PC-9 (cell line): ENCODE measurements around the gene PWWP2B. TPM values are rescaled to one million over a fixed set of nuclear protein-coding genes. Genes with fewer than 3 reads are reported as not detected.

ENCODE experiments used
- BruUV-seq: library from RNA; stranded (reverse); fragments of 400-500 nt; replicated peaks from 2 replicates; lab custom pipeline; 2021; lab: Mats Ljungman, UMichigan
- CTCF ChIA-PET: fragments of 300-600 bp; sonication (Branson Sonifier 250); formaldehyde crosslinking; loops from one replicate; lab custom pipeline; 2022; ENCODE audit warnings: antibody characterized with exemption; lab: Charles Lee
- POLR2A ChIA-PET: fragments of 300-600 bp; sonication (Branson Sonifier 250); formaldehyde crosslinking; loops from one replicate; lab custom pipeline; 2022; ENCODE audit warnings: antibody characterized with exemption; ENCODE audit not compliant: unreplicated experiment; lab: Charles Lee
- DNase-seq, 2 experiments: peaks; one replicate each; pipeline versions ENCODE4 v3.0.0 to v3.0.0-alpha.2; 2015 to 2022; ENCODE audit warnings: mixed read lengths in 1 of 2
- H2AFZ ChIP-seq: fragments of 200-600 bp; sonication (generic); 2 replicates; pipeline ENCODE4 v1.8.1; 2017; ENCODE audit warnings: antibody characterized with exemption
- H3F3A ChIP-seq: fragments of 200-600 bp; sonication (generic); 2 replicates; pipeline ENCODE4 v1.8.1; 2017; ENCODE audit warnings: antibody characterized with exemption, mild to moderate bottlenecking, low read depth; ENCODE audit not compliant: insufficient read depth
- H3K27ac ChIP-seq: fragments of 200-600 bp; sonication (generic); 2 replicates; pipeline ENCODE4 v1.6.1; 2016; ENCODE audit warnings: mixed run types
- H3K27me3 ChIP-seq: fragments of 200-600 bp; sonication (generic); 2 replicates; pipeline ENCODE4 v1.6.1; 2016; ENCODE audit warnings: low read depth, mixed run types; ENCODE audit not compliant: insufficient read depth
- H3K36me3 ChIP-seq: fragments of 200-600 bp; sonication (generic); 2 replicates; pipeline ENCODE4 v1.6.1; 2016; ENCODE audit warnings: low read depth, mixed run types
- H3K4me1 ChIP-seq: fragments of 200-600 bp; sonication (generic); replicated peaks from 2 replicates; pipeline ENCODE4 v1.6.1; 2016; ENCODE audit warnings: mixed run types; ENCODE audit not compliant: insufficient read depth
- H3K4me2 ChIP-seq: fragments of 200-600 bp; sonication (generic); 2 replicates; pipeline ENCODE4 v1.6.1; 2017; ENCODE audit warnings: mixed run types
- H3K4me3 ChIP-seq: fragments of 200-600 bp; sonication (generic); 2 replicates; pipeline ENCODE4 v1.6.1; 2016; ENCODE audit warnings: mixed run types
- H3K79me2 ChIP-seq: fragments of 200-600 bp; sonication (generic); 2 replicates; pipeline ENCODE4 v1.6.1; 2017; ENCODE audit warnings: low read depth, mixed run types
- H3K9me2 ChIP-seq: fragments of 200-600 bp; sonication (generic); 2 replicates; pipeline ENCODE4 v1.8.1; 2017; ENCODE audit warnings: mild to moderate bottlenecking; ENCODE audit not compliant: insufficient read depth
- H3K9me3 ChIP-seq: fragments of 200-600 bp; sonication (generic); 2 replicates; pipeline ENCODE4 v1.8.1; 2016; ENCODE audit warnings: low read depth; ENCODE audit not compliant: insufficient read depth
- H4K20me1 ChIP-seq: fragments of 200-600 bp; sonication (generic); 2 replicates; pipeline ENCODE4 v1.8.1; 2017; ENCODE audit not compliant: insufficient read depth
- CTCF ChIP-seq: fragments of 200-600 bp; sonication (generic); conservative IDR thresholded peaks from 2 replicates; pipeline ENCODE4 v1.6.1; 2017; ENCODE audit warnings: mixed run types, antibody characterized with exemption, mild to moderate bottlenecking, moderate library complexity
- EZH2 ChIP-seq: fragments of 200-600 bp; sonication (generic); IDR thresholded peaks from 2 replicates; pipeline ENCODE4 v1.8.0; 2017; ENCODE audit warnings: antibody characterized with exemption, low read depth
- intact Hi-C: fragments of 100-400 bp; cut with micrococcal nuclease; formaldehyde crosslinking; loops from one replicate; pipeline ENCODE4 v1.10.0; 2022; ENCODE audit not compliant: unreplicated experiment
- total RNA-seq: library from RNA; stranded (reverse); gene quantifications from 2 replicates; pipeline ENCODE4 v1.2.3, GENCODE V29; 2021

Gene PWWP2B
- total RNA-seq, 1 experiment from 2014 or later, result 16.9 TPM

GRCh38 chr10:132414402-132415016, 17.5 kb downstream of the PWWP2B start:
- no peaks in the 10 kb centered on the region for H3K9me3 ChIP-seq
- BruUV-seq, result no TSS peak
- H3K27ac ChIP-seq, result no peak overlapping the region

GRCh38 chr10:132415255-132415654, 18.3 kb downstream of the PWWP2B start:
- H3K27me3 ChIP-seq, result no peaks in the 10 kb centered on the region
- H3F3A ChIP-seq, result peaks cover 11% of the 10 kb centered on the region
- no peaks in the 10 kb centered on the region for H3K36me3 ChIP-seq
- H3K9me3 ChIP-seq, result no peaks in the 10 kb centered on the region
- no peak overlapping the region for H3K27ac ChIP-seq
- ChIA-PET POLR2A (no interaction called here), CTCF (no interaction called here)
- TF ChIP-seq EZH2 (no peak), CTCF (no peak)
- no peaks in the 10 kb centered on the region for H3K9me2 ChIP-seq
- DNase-seq, result no peak
- no peak overlapping the region for H2AFZ ChIP-seq
- H3K4me2 ChIP-seq, result no peak overlapping the region
- no peaks in the 10 kb centered on the region for H4K20me1 ChIP-seq
- peaks cover 17% of the 10 kb centered on the region; the same call in 1 of the 2 replicates for H3K79me2 ChIP-seq
- no peak overlapping the region for H3K4me3 ChIP-seq
- peaks cover 28% of the 10 kb centered on the region for H3K4me1 ChIP-seq
- intact Hi-C loops, result no loop called here
- no TSS peak for BruUV-seq

More at GRCh38 chr10:132414402-132415016, 17.5 kb downstream of the PWWP2B start:
- Histone ChIP-seq H3K36me3 (no peaks in the 10 kb centered on the region), H2AFZ (no peak overlapping the region), H3K4me1 (peaks cover 25% of the 10 kb centered on the region), H3K9me2 (no peaks in the 10 kb centered on the region), H3K27me3 (no peaks in the 10 kb centered on the region), H3F3A (peaks cover 11% of the 10 kb centered on the region), H3K4me3 (no peak overlapping the region), H3K79me2 (peaks cover 25% of the 10 kb centered on the region), H4K20me1 (no peaks in the 10 kb centered on the region), H3K4me2 (no peak overlapping the region)
- intact Hi-C loops, result no loop called here
- POLR2A ChIA-PET, result no interaction called here
- CTCF ChIA-PET, result no interaction called here
- TF ChIP-seq CTCF (no peak), EZH2 (no peak)
- DNase-seq, result no peak

DNA sequence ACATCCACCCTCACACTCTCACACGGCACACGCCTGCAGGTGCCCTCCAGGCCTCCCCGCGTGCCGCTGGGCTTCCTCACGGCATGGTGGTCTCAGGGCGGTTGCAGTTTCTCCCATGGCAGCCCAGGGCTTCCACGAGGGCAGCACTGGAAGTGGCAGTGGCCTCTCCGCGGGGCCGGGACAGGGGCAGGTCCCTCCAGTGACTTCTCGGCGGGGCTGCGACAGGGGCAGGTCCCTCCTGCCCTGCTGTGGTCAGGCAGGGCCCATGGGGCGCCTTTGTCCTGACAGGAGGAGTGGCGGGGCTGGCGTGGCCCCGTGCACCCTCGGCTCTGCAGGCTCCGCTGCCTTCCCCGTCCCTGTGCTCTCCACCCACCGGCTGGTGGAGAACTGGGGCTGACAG, 19.0 kb downstream of the PWWP2B start:
- no TSS peak for BruUV-seq
- ChIA-PET POLR2A (no interaction called here), CTCF (no interaction called here)
- Histone ChIP-seq H3K4me2 (no peak overlapping the region), H3K4me1 (peaks cover 35% of the 10 kb centered on the region), H2AFZ (no peak overlapping the region), H3K9me3 (no peaks in the 10 kb centered on the region), H3K27me3 (no peaks in the 10 kb centered on the region), H3K9me2 (no peaks in the 10 kb centered on the region), H3K27ac (no peak overlapping the region), H3F3A (peaks cover 11% of the 10 kb centered on the region), H4K20me1 (no peaks in the 10 kb centered on the region), H3K4me3 (no peak overlapping the region), H3K79me2 (peaks cover 10% of the 10 kb centered on the region; the same call in 1 of the 2 replicates), H3K36me3 (no peaks in the 10 kb centered on the region)
- DNase-seq, result no peak
- no peak for TF ChIP-seq EZH2
- intact Hi-C loops, result no loop called here
